CD4-positive, alpha-beta T cell treated with Interleukin-10 for 1 hour (primary cell): ENCODE data around the gene GPC6.

Source experiments
- DNase-seq: peaks from one replicate; pipeline ENCODE4 v3.0.0-alpha.2; 2020

GPC6 gene

GRCh38 chr13:94007072-94007471 lies 780.5 kb downstream of the GPC6 start:
- no peak for DNase-seq

DNA sequence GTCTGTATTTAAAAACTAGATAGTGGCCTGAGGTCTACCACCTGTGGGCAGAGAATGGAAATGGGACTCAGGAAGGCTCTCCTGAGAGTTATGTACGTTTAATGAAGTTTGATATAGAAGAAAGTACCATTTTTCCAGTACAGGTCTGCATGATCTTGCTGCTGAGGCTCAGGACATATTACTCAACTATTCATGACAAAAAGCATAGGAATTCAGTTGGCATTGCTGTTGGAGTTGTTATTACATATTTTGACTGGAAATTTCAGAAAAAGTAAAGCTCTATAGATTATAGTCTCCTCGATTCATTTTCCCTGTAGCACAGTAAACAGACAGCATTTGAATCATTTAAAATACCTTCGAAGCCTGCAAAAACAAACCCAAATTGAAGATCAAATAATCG lies 783.1 kb downstream of the GPC6 start:
- DNase-seq, result no peak

GRCh38 chr13:94014461-94014860 lies 787.9 kb downstream of the GPC6 start:
- DNase-seq, result no peak

DNA sequence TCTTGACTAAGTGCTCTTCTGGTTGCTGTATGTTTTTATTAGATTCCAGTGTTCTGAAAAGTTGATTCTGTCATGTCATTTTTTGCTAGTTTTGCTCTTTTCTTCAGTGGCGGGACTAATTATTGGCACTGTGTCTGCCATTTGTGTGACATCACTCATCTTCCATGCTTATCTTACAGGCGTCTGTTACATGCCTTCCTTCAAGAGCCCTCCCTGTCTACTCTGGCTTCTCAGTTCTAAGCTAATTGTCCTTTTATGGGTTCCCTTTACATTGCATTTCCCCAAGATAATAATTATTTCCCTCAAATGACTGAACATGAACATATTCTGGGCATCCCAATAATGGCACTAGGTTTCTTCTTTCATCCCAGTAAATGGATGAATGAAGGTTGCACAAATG lies 793.8 kb downstream of the GPC6 start:
- DNase-seq, result no peak

- DNase-seq, result no peak
These were observed 794.2 kb downstream of the GPC6 start for GRCh38 chr13:94020833-94021232.

GRCh38 chr13:94028234-94028633 lies 801.6 kb downstream of the GPC6 start:
- DNase-seq, result no peak

GRCh38 chr13:94028650-94029049 lies 802.0 kb downstream of the GPC6 start:
- DNase-seq, result no peak

GRCh38 chr13:94030415-94031119 lies 804.0 kb downstream of the GPC6 start:
- DNase-seq, result no peak

DNA sequence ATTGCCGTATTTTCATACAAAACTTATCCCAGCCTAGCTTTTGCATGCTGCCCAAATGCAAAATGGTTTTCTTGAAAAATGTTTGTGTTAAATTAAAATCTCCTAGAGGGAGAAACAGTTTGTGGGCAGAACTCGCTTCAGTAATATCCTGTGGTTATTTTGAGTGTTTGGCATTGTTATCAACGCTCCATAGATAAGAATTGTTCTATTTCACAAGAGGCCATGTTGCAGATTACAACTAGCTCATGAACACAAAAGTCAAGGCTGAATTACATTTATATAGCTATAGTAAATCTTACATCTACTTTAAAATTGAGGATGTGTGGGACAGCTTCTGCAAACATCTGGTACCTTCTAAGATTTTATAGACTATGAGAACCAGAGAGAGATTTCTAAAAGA lies 805.0 kb downstream of the GPC6 start:
- DNase-seq, result no peak

DNA sequence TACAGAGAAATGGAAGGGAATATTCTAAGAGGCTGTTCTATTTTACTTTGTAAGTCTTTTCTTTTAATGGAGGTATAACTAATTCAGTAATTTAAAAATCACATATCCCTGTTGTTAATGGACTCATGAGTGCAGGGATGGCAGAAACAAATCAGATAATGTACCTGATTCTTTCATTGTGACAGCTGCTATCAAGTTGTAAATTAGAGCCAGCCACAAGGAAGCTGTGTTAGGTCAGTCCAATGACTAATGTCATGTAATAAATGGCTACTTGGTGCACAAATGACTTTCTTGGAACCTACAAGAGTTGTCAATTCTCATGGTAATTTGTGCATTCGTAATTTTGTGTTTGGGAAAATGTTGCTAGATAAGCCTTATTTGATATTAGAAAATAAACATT lies 806.5 kb downstream of the GPC6 start:
- DNase-seq, result no peak

GRCh38 chr13:94033830-94034642 lies 807.4 kb downstream of the GPC6 start:
- DNase-seq, result no peak

DNA sequence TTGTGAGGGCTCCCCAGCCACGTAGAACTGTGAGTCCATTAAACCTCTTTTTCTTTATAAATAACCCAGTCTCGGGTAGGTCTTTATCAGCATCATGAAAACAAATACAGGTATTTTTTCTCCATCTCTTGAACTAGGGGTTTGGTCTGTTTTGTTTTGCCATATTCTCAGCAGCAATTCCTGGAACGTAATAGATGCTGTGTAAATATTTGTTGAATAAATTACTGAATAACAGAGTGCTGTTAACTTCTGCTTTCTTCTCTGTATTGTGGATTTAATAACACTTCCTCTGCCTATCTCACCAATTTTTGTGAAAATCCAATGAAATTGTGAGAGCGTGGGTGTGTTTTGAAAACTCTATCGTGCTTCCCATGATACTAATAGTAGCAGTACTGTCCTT lies 823.4 kb downstream of the GPC6 start:
- no peak for DNase-seq

GRCh38 chr13:94050686-94051085 lies 824.1 kb downstream of the GPC6 start:
- DNase-seq, result no peak

DNA sequence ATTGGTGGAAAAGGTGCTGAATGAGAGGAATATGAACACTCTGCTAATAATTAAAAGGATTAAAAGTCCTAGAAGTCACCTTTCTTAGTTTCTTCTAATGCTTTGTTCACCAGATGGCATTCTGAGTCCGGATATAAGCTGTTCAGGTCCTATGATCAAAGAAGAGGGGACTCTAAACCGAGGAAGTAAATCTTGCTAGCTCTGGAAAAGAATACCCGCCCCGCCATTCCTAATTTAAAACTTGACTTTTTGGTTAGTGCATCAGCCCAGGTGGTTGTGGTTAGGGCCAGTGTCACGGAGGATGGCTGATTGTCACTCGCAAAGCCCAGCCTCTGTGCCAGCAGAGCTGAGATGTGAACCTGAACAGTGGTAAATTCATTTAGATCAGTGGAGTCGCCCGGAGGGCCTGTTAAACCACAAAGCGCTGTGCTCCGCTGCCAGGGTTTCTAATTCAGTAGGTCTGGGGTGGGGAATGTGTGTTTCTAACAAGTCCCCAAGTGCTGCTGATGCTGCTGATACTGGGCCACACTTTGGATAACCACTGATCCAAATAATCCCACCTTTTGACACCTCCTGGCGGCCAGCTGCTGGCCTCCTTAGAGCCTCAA lies 827.5 kb downstream of the GPC6 start:
- no peak for DNase-seq

GRCh38 chr13:94056362-94056990 lies 829.9 kb downstream of the GPC6 start:
- no peak for DNase-seq

GRCh38 chr13:94057618-94058186 lies 831.1 kb downstream of the GPC6 start:
- no peak for DNase-seq

- DNase-seq, result no peak
These were observed 832.3 kb downstream of the GPC6 start for GRCh38 chr13:94058821-94059360.

DNA sequence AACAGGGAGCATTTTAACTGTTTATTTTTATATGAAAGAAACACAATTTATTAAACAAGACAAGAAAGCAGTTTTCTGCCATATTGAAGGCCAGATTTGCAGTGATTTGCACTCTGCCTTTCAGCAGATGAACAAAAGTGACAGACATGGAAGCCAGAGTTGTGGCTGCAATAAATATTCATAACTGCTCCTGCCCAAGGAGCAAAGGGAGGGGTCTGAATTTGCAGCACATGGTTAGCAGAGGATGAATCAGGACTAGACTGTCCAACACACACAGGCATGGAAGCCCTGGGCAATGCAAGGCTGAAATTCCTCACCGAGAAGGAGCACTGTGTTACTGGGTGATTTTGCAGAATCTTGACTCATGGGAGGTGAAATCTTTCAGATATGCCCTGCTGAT lies 834.7 kb downstream of the GPC6 start:
- DNase-seq, result no peak

- DNase-seq, result no peak
These were observed 836.5 kb downstream of the GPC6 start for GRCh38 chr13:94063096-94063495.

DNA sequence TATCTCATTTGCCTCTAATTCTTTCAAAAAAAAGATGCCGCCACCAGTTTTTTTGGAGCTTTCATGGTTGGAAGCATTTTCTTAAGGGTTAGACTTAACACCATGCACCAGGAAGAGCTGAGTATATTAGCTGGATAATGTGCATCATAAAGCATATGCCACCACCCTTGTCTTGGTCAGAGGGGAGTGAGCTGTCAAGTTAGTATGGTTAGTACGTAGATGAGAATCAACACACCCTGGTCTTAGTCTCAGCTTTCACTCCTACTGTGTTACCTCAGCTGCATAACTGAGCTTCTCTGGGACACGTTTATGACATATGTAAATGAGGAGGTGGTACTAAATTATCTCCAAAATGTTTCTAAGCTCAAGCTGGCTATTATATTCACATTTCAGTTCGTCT lies 837.2 kb downstream of the GPC6 start:
- no peak for DNase-seq

DNA sequence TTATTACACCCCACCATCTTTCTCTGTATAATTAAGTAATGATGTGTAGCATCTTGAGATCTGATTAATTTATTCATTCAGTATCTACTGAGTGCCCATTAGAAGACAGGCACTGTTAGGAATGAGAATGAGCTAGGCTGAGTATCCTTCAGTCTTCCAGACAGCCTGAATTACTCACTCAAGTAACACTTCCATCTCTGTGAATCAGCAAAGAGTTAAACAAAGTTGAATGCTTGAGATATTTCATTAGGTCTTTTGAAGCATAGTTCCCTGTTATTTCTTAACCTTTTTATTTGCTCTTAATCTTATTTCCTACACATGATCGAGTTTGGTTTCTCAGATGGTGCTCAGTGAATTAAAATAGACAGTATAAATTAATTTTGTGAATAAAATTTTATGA lies 839.1 kb downstream of the GPC6 start:
- DNase-seq, result no peak

- no peak for DNase-seq
These were observed 846.6 kb downstream of the GPC6 start for GRCh38 chr13:94073007-94073744.
